ENCODE results near the gene HID1. TPM values are rescaled to one million over a fixed set of nuclear protein-coding genes. Genes with fewer than 3 reads are reported as not detected.

HID1 gene
- total RNA-seq, 5 donors from 2014 or later (not counting 1 experiment from before 2014, with no cell fraction given): 12.7 to 21.0 (median 14.5) TPM

DNA sequence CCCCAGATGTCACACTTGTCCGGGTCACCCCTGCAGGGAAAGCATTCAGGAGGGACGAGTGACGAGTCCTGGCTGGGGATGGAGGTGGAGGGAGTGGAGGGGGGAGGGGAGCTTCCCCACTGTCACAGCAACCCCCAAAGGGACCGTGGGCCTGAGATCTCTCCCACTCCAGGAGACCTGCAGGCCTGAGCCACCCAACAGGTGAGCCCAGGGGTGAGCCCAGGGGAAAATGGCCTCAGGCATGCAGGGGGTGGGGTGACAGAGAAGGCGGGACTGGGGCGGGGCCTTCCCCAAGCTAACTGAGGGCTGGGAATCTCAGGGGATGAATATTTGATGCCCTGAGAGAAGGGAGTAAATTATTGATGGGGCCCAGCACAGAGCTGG lies 51.9 kb downstream of the HID1 start:
- Mint-ChIP-seq H3K27me3 (peaks cover 41 to 69% of the 10 kb centered on the region in 2 donors), H3K27ac (no peak overlapping the region), H3K4me1 (peaks cover 14 to 20% (median 14%) of the 10 kb centered on the region in 3 donors), H3K9me3 (no peaks in the 10 kb centered on the region), H3K36me3 (no peaks in the 10 kb centered on the region), H3K4me3 (no peak overlapping the region)
- no peak overlapping the region for H3K4me3 ChIP-seq (ENCODE audit: control insufficient read depth in 1 of 2, extremely low read depth in 1 of 2, low read length in 1 of 2)
- H3K9me3 ChIP-seq: no peaks in the 10 kb centered on the region
- CTCF ChIA-PET: no interaction called here
- H3K27me3 ChIP-seq (replicated peaks in 1 of 2; ENCODE audit: control insufficient read depth in 2 of 2, extremely low read depth in 1 of 2, insufficient read depth in 2 of 2, low read length in 1 of 2): peaks cover 7 to 96% of the 10 kb centered on the region in 2 experiments
- H3K27ac ChIP-seq (ENCODE audit: low read length): no peak overlapping the region
- ATAC-seq (replicated peaks in 1 of 4): no peak
- no peak for DNase-seq
- WGBS (ENCODE audit: insufficient coverage): 48% methylated on average over 2 of the region's 6 CpGs
- POLR2A ChIA-PET: no interaction called here
- no peaks in the 10 kb centered on the region for H3K36me3 ChIP-seq (ENCODE audit: control insufficient read depth in 2 of 2, extremely low read depth in 1 of 2, insufficient read depth in 1 of 2, low read length in 1 of 2)
- peaks cover 2 to 31% of the 10 kb centered on the region in 2 experiments for H3K4me1 ChIP-seq (ENCODE audit: control insufficient read depth in 1 of 2, extremely low read depth in 1 of 2, insufficient read depth in 2 of 2, low read length in 2 of 2)

DNA sequence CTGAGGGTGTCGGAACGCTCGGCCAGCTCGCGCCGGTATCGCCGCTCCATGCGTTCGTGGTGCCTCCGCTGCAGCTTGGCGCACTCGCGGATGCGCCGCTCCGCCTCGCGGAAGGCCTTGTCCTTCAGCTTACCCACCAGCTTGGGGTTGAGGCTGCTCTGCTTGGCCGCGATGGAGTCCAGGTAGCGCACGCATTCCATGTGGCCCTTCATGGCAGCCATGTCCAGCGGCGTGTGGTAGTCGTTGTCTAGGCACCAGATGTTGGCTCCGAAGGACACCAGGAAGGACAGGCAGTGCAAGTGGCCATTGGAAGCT lies 52.3 kb downstream of the HID1 start:
- Mint-ChIP-seq H3K4me3 (no peak overlapping the region), H3K27ac (no peak overlapping the region), H3K36me3 (no peaks in the 10 kb centered on the region), H3K9me3 (no peaks in the 10 kb centered on the region), H3K27me3 (peaks cover 37 to 65% of the 10 kb centered on the region in 2 donors), H3K4me1 (peaks cover 14 to 17% (median 14%) of the 10 kb centered on the region in 3 donors)
- DNase-seq: no peak
- 65% methylated on average over 27 of the region's 27 CpGs for WGBS (ENCODE audit: insufficient coverage)
- ChIA-PET POLR2A (no interaction called here), CTCF (no interaction called here)
- H3K27ac ChIP-seq (ENCODE audit: low read length): no peak overlapping the region
- no peak for ATAC-seq (replicated peaks in 1 of 4)
- peaks cover 7 to 96% of the 10 kb centered on the region in 2 experiments for H3K27me3 ChIP-seq (replicated peaks in 1 of 2; ENCODE audit: control insufficient read depth in 2 of 2, extremely low read depth in 1 of 2, insufficient read depth in 2 of 2, low read length in 1 of 2)
- no peaks in the 10 kb centered on the region for H3K36me3 ChIP-seq (ENCODE audit: control insufficient read depth in 2 of 2, extremely low read depth in 1 of 2, insufficient read depth in 1 of 2, low read length in 1 of 2)
- no peak overlapping the region for H3K4me3 ChIP-seq (ENCODE audit: control insufficient read depth in 1 of 2, extremely low read depth in 1 of 2, low read length in 1 of 2)
- H3K9me3 ChIP-seq: no peaks in the 10 kb centered on the region
- H3K4me1 ChIP-seq (ENCODE audit: control insufficient read depth in 1 of 2, extremely low read depth in 1 of 2, insufficient read depth in 2 of 2, low read length in 2 of 2): peaks cover 2 to 31% of the 10 kb centered on the region in 2 experiments

DNA sequence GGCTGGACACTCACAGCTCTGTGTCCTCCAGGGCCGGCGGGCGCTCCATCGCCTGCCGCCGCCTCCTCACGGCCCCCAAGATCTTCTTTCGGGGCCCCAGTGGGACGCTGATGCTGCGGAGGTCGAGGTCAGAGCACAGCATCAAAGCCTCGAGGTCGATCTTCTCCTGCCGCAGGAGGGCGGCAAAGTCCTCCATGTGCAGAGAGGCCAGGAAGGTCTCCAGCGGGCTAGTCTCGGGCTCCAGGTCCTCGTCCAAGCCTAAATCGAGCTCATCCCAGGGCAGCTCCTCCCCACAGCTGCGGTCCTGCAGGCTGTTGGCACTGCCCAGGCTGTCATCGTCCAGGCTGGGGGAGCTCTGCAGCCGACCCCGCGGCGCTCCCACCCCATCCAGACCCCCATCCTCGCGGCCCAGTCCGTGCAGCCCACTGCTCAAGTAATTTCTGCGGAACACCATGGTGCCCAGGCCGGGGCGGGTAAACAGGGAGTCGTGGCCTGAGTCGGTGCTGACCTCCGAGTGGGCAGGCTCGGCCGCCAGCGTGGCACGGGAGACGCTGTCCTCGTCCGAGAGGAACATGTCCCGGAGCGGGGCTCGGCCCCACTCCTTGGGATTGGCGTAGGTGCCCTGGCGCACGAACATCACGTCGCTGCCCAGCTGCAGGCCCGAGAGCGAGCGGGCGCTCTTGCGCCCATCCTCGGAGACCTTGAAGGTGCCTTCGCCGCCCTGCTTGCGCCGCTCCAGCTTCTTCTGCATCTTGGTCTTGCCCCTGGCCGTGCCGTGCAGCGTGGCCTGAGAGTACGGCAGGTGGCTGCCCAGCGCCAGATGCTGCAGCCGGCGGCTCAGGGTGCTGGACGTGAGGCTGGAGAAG lies 52.9 kb downstream of the HID1 start:
- CTCF ChIA-PET: interaction anchor here in 1 of 2 donors (1.1 kb wide), 1 partner anchor 123 kb away, joined by 3 read pairs; no protein-coding TSS in a partner anchor
- DNase-seq: peak in 1 of 35 experiments; percentile 20
- no peak overlapping the region for H3K27ac ChIP-seq (ENCODE audit: low read length)
- Mint-ChIP-seq H3K4me1 (peaks cover 12 to 15% (median 13%) of the 10 kb centered on the region in 3 donors), H3K4me3 (peak overlapping the region in 1 of 3 donors; percentile 29), H3K36me3 (no peaks in the 10 kb centered on the region), H3K27me3 (peaks cover 31 to 59% of the 10 kb centered on the region in 2 donors), H3K27ac (no peak overlapping the region), H3K9me3 (no peaks in the 10 kb centered on the region)
- H3K27me3 ChIP-seq (replicated peaks in 1 of 2; ENCODE audit: control insufficient read depth in 2 of 2, extremely low read depth in 1 of 2, insufficient read depth in 2 of 2, low read length in 1 of 2): peaks cover 5 to 96% of the 10 kb centered on the region in 2 experiments
- WGBS (ENCODE audit: insufficient coverage): 64% methylated on average over 64 of the region's 67 CpGs
- no peak for ATAC-seq (replicated peaks in 1 of 4)
- no peak overlapping the region for H3K4me3 ChIP-seq (ENCODE audit: control insufficient read depth in 1 of 2, extremely low read depth in 1 of 2, low read length in 1 of 2)
- no peaks in the 10 kb centered on the region for H3K36me3 ChIP-seq (ENCODE audit: control insufficient read depth in 2 of 2, extremely low read depth in 1 of 2, insufficient read depth in 1 of 2, low read length in 1 of 2)
- H3K4me1 ChIP-seq (ENCODE audit: control insufficient read depth in 1 of 2, extremely low read depth in 1 of 2, insufficient read depth in 2 of 2, low read length in 2 of 2): peaks cover 2 to 29% of the 10 kb centered on the region in 2 experiments
- POLR2A ChIA-PET: no interaction called here
- H3K9me3 ChIP-seq: no peaks in the 10 kb centered on the region

DNA sequence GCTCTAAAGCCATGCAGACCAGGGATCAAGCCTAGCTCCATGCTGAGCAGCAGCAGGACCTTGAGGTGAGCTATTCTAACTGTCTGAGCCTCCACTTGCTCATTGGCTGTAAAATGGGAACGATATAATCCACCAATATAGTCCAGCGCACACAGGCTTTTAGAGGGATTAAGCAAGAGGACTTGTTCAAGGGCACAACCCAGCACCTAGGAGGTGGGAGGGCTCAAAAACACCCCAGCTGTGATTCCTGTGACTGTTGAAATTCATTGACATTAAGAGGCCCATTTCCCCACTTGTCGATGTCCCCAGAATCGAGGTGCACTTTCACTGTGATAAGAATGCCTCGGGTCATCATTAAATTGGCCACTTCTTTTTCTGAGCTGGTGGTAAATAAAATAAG lies 53.7 kb downstream of the HID1 start:
- Histone ChIP-seq H3K36me3 (ENCODE audit: control insufficient read depth in 2 of 2, extremely low read depth in 1 of 2, insufficient read depth in 1 of 2, low read length in 1 of 2) (no peaks in the 10 kb centered on the region), H3K9me3 (no peaks in the 10 kb centered on the region), H3K27me3 (replicated peaks in 1 of 2; ENCODE audit: control insufficient read depth in 2 of 2, extremely low read depth in 1 of 2, insufficient read depth in 2 of 2, low read length in 1 of 2) (peaks cover 5 to 88% of the 10 kb centered on the region in 2 experiments), H3K4me1 (ENCODE audit: control insufficient read depth in 1 of 2, extremely low read depth in 1 of 2, insufficient read depth in 2 of 2, low read length in 2 of 2) (peaks cover 2 to 22% of the 10 kb centered on the region in 2 experiments), H3K27ac (ENCODE audit: low read length) (no peak overlapping the region), H3K4me3 (ENCODE audit: control insufficient read depth in 1 of 2, extremely low read depth in 1 of 2, low read length in 1 of 2) (no peak overlapping the region)
- POLR2A ChIA-PET: no interaction called here
- no peaks in the 10 kb centered on the region for H3K9me3 Mint-ChIP-seq
- WGBS (ENCODE audit: insufficient coverage): 100% methylated on average over 1 of the region's 5 CpGs
- H3K4me3 Mint-ChIP-seq: no peak overlapping the region
- peaks cover 6 to 11% (median 8%) of the 10 kb centered on the region in 3 donors for H3K4me1 Mint-ChIP-seq
- no peaks in the 10 kb centered on the region for H3K36me3 Mint-ChIP-seq
- H3K27me3 Mint-ChIP-seq: peaks cover 27 to 55% of the 10 kb centered on the region in 2 donors
- ATAC-seq (replicated peaks in 1 of 4) (no peak), DNase-seq (no peak)
- CTCF ChIA-PET: interaction anchor here in 1 of 2 donors (0.7 to 1.1 kb wide), 2 partner anchors 46 to 124 kb away, joined by 3 to 4 read pairs; no protein-coding TSS in a partner anchor
- no peak overlapping the region for H3K27ac Mint-ChIP-seq

DNA sequence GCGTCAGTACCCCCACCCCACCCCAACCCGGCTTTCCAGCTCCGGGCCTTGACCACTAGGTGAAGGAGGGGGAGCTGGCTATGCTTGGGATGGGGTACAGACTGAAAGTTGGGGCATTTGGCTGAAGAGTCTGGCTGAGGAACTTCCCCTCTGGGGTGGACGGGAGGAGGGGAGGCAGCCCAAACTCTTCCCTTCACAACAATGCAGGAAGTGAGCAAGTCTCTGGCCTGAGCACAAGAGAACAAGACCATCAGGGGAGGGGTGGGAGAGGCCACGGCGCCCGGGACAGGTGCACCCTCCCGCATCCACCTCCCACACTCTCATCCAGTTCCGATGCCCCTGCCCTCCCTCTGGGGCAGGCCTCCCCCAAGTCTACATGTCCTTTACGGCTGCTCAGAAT lies 55.1 kb downstream of the HID1 start:
- ChIA-PET POLR2A (no interaction called here), CTCF (no interaction called here)
- no peaks in the 10 kb centered on the region for H3K36me3 ChIP-seq (ENCODE audit: control insufficient read depth in 2 of 2, extremely low read depth in 1 of 2, insufficient read depth in 1 of 2, low read length in 1 of 2)
- 91% methylated on average over 1 of the region's 10 CpGs for WGBS (ENCODE audit: insufficient coverage)
- H3K27me3 ChIP-seq (replicated peaks in 1 of 2; ENCODE audit: control insufficient read depth in 2 of 2, extremely low read depth in 1 of 2, insufficient read depth in 2 of 2, low read length in 1 of 2): peaks cover 2 to 74% of the 10 kb centered on the region in 2 experiments
- H3K27me3 Mint-ChIP-seq: peaks cover 24 to 49% of the 10 kb centered on the region in 2 donors
- no peaks in the 10 kb centered on the region for H3K9me3 ChIP-seq
- H3K4me1 Mint-ChIP-seq: peaks cover 1 to 2% (median 2%) of the 10 kb centered on the region in 3 donors
- no peaks in the 10 kb centered on the region for H3K9me3 Mint-ChIP-seq
- DNase-seq (no peak), ATAC-seq (replicated peaks in 1 of 4) (no peak)
- H3K4me1 ChIP-seq (ENCODE audit: control insufficient read depth in 1 of 2, extremely low read depth in 1 of 2, insufficient read depth in 2 of 2, low read length in 2 of 2): peaks cover 0 to 7% of the 10 kb centered on the region in 2 experiments
- H3K27ac Mint-ChIP-seq: no peak overlapping the region
- H3K4me3 ChIP-seq (ENCODE audit: control insufficient read depth in 1 of 2, extremely low read depth in 1 of 2, low read length in 1 of 2): no peak overlapping the region
- no peak overlapping the region for H3K4me3 Mint-ChIP-seq
- no peaks in the 10 kb centered on the region for H3K36me3 Mint-ChIP-seq
- H3K27ac ChIP-seq (ENCODE audit: low read length): no peak overlapping the region

DNA sequence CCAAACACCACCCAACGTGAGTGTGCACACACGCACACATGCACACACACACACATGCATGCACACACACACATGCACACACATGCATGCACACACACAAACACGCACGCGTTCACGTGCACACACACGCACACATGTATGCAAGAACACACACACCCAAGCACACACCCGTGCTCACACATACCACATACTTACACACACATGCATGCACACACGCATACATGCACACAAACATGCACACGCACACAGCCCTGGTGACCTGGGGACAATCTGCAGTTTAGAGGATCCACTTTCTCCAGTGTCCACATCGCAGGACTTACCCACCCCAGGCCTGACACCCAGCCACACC lies 55.7 kb downstream of the HID1 start:
- no peak overlapping the region for H3K4me3 Mint-ChIP-seq
- DNase-seq (no peak), ATAC-seq (replicated peaks in 1 of 4) (no peak)
- H3K36me3 Mint-ChIP-seq: no peaks in the 10 kb centered on the region
- ChIA-PET CTCF (interaction anchor here in 1 of 2 donors (0.6 kb wide), 1 partner anchor 127 kb away, joined by 3 read pairs; no protein-coding TSS in a partner anchor), POLR2A (no interaction called here)
- H3K27me3 Mint-ChIP-seq: peaks cover 21 to 44% of the 10 kb centered on the region in 2 donors
- no peak overlapping the region for H3K4me3 ChIP-seq (ENCODE audit: control insufficient read depth in 1 of 2, extremely low read depth in 1 of 2, low read length in 1 of 2)
- H3K27ac ChIP-seq (ENCODE audit: low read length): no peak overlapping the region
- H3K27ac Mint-ChIP-seq: no peak overlapping the region
- H3K4me1 Mint-ChIP-seq: peaks cover 0 to 2% (median 2%) of the 10 kb centered on the region in 3 donors
- no peaks in the 10 kb centered on the region for H3K36me3 ChIP-seq (ENCODE audit: control insufficient read depth in 2 of 2, extremely low read depth in 1 of 2, insufficient read depth in 1 of 2, low read length in 1 of 2)
- WGBS (ENCODE audit: insufficient coverage): 91% methylated on average over 10 of the region's 11 CpGs
- H3K9me3 Mint-ChIP-seq: no peaks in the 10 kb centered on the region
- peaks cover 0 to 5% of the 10 kb centered on the region in 2 experiments for H3K4me1 ChIP-seq (ENCODE audit: control insufficient read depth in 1 of 2, extremely low read depth in 1 of 2, insufficient read depth in 2 of 2, low read length in 2 of 2)
- H3K27me3 ChIP-seq (replicated peaks in 1 of 2; ENCODE audit: control insufficient read depth in 2 of 2, extremely low read depth in 1 of 2, insufficient read depth in 2 of 2, low read length in 1 of 2): peaks cover under 1 to 67% of the 10 kb centered on the region in 2 experiments
- no peaks in the 10 kb centered on the region for H3K9me3 ChIP-seq
